ENCODE measurements around the gene TBC1D5.

DNA sequence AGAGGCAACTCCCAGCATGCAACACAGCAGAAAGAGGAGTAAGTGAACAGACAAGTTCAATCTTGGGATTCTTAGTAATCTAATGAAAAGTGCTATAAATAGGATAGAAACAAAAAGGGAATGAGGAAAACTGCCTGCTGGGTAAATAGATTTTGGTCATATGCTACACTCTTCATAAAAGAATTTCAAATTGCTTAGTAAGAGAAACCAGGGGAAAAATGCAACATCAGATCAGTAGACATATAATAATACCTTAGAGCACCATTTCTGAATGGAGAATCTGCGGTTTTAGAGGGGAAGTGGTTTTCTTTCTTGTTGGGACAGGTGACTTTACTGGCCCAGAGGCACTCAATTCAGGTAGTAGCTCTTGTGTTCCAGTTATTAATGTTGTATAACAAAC, 13.4 kb upstream of the TBC1D5 start:
- TF ChIP-seq, protein P1, sequence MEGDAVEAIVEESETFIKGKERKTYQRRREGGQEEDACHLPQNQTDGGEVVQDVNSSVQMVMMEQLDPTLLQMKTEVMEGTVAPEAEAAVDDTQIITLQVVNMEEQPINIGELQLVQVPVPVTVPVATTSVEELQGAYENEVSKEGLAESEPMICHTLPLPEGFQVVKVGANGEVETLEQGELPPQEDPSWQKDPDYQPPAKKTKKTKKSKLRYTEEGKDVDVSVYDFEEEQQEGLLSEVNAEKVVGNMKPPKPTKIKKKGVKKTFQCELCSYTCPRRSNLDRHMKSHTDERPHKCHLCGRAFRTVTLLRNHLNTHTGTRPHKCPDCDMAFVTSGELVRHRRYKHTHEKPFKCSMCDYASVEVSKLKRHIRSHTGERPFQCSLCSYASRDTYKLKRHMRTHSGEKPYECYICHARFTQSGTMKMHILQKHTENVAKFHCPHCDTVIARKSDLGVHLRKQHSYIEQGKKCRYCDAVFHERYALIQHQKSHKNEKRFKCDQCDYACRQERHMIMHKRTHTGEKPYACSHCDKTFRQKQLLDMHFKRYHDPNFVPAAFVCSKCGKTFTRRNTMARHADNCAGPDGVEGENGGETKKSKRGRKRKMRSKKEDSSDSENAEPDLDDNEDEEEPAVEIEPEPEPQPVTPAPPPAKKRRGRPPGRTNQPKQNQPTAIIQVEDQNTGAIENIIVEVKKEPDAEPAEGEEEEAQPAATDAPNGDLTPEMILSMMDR (IDR thresholded peaks at IDR 0.05 in 8 of 11, conservative IDR thresholded peaks at IDR 0.05 in 3 of 11): no peak
- no peak for TF ChIP-seq POLR2A (IDR thresholded peaks at IDR 0.05)
- TF ChIP-seq POLR2AphosphoS5 (IDR thresholded peaks at IDR 0.05): no peak
